Measurements from ENCODE around the gene POP4. TPM values are rescaled to one million over a fixed set of nuclear protein-coding genes. Genes with fewer than 3 reads are reported as not detected.
A peak's percentile ranks its signal among the peaks of the same experiment; 100 is the strongest.

POP4 gene
- total RNA-seq, 1 experiment from 2014 or later, result 196 TPM

GRCh38 chr19:29629836-29630534, 23.9 kb downstream of the POP4 start:
- DNase-seq (ENCODE audit: low spot score), result no peak

GRCh38 chr19:29630655-29631054, 24.6 kb downstream of the POP4 start:
- no peak for DNase-seq (ENCODE audit: low spot score)

DNA sequence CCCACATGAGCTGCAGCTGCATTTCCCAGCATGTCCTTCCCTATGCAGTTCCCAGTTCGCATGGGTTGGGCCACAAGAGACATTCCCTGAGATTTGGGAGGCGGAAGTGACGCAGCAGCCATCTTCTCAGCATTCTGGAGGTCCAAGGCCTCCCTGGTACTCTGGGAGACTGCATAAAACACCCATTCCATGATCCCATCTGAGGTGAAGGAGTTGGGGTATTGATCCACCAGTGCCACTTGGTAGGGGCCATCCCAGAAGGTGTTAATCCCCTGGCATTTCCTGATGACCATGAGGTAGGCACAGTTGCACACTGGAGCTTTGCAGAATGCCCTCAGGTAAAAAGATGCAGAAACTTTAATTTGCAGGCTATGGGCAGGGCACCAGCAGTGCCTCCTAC, 25.4 kb downstream of the POP4 start:
- no peak for DNase-seq (ENCODE audit: low spot score)

DNA sequence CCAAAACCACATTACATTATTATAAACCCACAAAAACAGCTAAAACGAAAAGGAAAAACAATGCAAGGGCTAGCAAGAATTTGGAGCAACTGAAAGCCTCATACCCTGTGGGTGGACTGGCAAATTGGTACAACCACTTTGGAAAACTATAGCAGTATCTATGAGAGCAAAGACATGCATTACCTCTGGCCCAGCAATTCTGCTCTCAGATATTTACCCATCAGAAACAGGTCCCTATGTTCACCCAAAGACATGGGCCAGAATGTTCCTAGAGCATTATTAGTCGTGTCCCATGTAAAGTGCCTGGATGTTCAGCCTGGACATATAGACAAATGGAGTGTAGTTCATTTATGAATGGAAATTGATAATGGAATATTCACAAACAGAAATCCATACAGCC, 27.9 kb downstream of the POP4 start:
- DNase-seq (ENCODE audit: low spot score), result no peak

DNA sequence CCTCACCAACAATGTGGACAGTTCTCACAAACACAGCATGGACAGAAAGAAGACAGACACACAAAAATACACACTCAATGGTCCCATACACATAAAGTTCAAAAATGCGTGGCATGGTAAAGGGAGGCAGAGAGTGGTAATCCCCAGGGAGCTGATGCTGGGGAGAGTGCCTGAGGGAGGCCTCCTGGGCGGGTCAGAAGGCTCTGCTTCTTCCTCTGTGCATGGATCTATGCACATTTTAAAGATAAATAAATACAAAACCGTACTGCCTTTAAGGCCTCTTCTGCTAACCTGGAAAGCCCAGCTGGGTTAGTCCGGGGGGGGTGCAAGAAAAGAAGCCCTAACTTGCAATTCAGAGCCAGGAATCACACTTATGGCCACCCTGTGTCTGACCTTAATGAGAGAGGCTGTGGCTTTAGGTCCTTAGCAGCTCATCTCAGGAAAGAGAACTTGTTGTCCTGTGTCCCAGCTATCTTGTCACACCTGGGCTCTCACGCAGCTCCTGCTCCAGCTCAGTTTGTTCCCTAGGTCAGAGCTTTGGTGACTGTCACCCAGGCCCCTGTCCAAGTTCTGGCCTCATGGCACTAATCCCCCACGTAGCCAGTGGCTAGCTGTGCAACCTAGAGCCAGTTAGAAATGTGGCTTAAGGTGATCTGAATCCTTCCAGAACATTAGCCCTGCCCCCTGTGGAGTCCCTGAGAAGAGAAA, 28.5 kb downstream of the POP4 start:
- DNase-seq (ENCODE audit: low spot score), result no peak

GRCh38 chr19:29635963-29636362, 29.9 kb downstream of the POP4 start:
- DNase-seq (ENCODE audit: low spot score), result no peak

GRCh38 chr19:29636553-29637360, 30.7 kb downstream of the POP4 start:
- DNase-seq (ENCODE audit: low spot score), result no peak

GRCh38 chr19:29639086-29639485, 33.0 kb downstream of the POP4 start:
- no peak for DNase-seq (ENCODE audit: low spot score)

GRCh38 chr19:29640231-29640630, 34.1 kb downstream of the POP4 start:
- no peak for DNase-seq (ENCODE audit: low spot score)

DNA sequence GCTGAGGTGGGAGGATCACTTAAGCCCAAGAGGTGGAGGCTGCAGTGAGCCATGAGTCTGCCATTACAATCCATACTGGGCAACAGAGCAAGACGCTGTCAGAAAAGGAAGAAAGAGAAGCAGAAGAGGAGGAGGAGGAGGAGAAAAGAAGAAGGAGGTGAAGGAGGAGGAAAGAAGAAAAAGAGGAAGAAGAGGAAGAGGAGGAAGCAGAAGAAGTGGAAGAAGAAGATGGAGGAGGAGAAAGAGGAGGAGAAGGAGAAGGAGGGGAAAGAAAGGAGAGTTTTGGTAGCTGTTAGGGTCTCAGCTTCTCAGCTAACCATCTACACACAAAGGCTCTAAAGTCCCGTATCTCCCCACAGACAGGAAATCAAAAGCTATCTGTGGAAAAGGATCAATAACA, 35.5 kb downstream of the POP4 start:
- DNase-seq (ENCODE audit: low spot score), result no peak

GRCh38 chr19:29643361-29643935, 37.4 kb downstream of the POP4 start:
- DNase-seq (ENCODE audit: low spot score), result no peak

GRCh38 chr19:29644210-29644609, 38.1 kb downstream of the POP4 start:
- no peak for DNase-seq (ENCODE audit: low spot score)

- no peak for DNase-seq (ENCODE audit: low spot score)
Observed at GRCh38 chr19:29645491-29645867, 39.4 kb downstream of the POP4 start.

GRCh38 chr19:29645911-29646310, 39.8 kb downstream of the POP4 start:
- DNase-seq (ENCODE audit: low spot score), result peak; percentile 50

- DNase-seq (ENCODE audit: low spot score), result no peak
Observed at GRCh38 chr19:29650772-29651387, 44.8 kb downstream of the POP4 start.

DNA sequence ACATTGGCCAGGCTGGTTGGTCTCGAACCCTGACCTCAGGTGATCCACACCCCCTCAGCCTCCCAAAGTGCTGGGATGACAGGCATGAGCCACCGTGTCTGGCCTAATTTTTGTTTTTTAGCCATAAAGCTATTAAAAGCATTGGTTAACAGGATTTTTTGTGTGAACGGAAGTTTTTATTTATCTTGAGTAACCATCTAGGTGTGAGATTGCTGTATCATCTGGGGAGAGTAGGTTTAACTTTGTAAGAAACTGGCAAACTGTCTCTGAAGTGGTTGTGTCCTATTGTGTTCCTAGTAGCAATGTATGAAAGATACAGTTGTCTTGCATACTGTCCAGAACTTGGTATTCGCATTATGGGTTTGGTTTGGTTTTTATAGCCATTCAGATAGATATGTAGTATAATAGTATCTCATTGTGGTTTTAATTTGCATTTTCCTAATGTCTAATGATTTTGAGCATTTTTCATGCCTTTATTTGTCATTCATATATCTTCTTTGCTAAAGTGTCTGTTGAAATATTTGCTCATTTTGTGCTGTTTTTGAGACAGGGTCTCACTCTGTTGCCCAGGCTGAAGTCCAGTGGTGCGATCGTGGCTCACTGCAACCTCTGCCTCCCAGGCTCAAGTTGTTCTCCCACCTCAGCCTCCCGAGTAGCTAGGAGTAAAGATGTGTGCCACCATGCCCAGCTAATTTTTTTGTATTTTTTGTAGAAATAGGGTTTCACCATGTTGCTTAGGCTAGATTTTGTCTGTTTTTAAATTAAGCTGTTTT, 45.7 kb downstream of the POP4 start:
- DNase-seq (ENCODE audit: low spot score), result no peak

DNA sequence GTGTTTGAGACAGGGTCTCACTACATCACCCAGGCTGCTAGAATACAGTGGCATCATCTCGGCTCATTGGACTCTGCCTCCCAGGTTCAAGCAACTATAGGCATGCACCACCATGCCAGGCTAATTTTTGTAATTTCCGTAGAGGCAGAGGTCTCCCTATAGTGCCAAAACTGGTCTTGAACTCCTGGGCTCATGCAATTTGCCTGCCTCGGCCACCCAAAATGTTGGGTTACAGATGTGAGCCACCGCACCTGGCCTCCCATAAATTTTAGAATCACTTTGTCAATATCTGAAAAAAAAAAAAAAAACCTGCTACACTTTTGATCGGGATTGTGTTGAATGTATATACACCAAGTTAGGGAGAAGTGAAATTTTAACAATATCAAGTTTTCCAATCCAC, 47.3 kb downstream of the POP4 start:
- DNase-seq (ENCODE audit: low spot score), result no peak

DNA sequence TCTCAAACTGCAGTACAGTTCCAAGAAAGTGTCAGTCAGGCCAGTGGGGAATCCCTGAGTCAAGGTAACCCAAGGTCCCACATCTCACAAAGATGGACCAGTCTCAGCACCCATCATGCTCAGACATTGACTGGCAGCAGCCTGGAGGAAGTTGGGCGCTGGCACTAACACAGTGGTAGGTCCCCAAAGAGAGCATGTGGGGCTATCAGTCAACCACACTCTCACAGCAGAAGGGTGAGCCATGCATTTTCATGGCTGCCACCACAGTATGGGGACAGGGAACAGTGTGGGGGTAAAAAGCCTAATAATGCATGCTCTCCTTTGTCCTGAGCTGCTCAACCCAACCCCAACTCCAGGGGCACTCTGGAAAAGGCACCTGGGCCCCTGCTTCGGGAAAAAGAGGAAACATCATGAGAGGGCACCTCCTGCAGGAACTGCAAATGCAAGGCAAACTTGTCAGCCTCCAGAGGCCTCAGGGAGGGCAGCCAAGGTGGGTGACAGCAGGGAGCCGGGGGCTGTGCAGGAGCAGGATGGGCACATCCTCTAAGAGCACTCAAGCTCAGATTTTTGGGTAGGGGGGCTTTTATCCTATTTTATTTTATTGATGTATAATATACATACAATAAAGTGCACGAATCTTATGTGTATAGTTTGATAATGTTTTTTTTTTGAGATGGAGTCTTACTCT, 49.7 kb downstream of the POP4 start:
- no peak for DNase-seq (ENCODE audit: low spot score)

DNA sequence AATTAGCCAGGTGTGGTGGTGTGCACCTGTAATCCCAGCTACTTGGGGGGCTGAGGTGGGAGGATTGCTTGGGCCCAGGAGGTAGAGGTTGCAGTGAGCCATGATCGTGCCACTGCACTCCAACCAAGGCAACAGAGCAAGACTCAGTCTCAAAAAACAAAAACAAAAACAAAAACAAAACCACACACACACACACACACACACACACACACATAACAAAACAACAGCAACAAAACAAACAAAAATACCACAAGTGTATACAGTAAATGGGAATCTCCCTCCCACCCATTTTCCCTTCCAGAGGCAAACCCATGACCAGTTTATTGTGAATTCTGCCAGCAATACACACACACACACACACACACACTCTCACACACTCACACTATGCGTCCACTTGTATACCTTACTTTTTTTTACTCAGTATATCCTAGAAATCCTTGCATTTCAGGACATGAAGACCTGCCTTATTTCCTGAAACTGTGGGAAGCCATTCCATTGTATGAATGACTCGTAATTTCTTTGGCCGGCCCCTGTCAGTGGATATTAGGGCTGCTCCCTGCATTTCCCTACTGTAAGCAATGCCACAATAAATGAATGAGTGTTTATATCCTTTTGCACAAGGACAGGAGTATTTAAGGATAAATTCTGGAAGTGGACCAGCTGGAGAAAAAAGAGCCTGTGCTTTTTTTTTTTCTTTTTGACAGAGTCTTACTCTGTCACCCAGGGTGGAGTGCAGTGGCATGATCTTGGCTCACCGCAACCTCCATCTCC, 52.3 kb downstream of the POP4 start:
- DNase-seq (ENCODE audit: low spot score), result peak; percentile 37

- DNase-seq (ENCODE audit: low spot score), result no peak
Observed at GRCh38 chr19:29660835-29661234, 54.8 kb downstream of the POP4 start.
